ENCODE data around the gene PAFAH1B2. TPM values are rescaled to one million over a fixed set of nuclear protein-coding genes. Genes with fewer than 3 reads are reported as not detected.

Gene PAFAH1B2
- total and polyA plus RNA-seq, 2 experiments from 2014 or later = 87.5 to 148 TPM

- Histone ChIP-seq H3K27me3 (ENCODE audit: insufficient read depth) (no peaks in the 10 kb centered on the region), H3K79me2 (replicated peaks; ENCODE audit: insufficient read depth) (peaks cover 100% of the 10 kb centered on the region), H3K4me1 (ENCODE audit: insufficient read depth) (peaks cover 4% of the 10 kb centered on the region), H3F3A (replicated peaks; ENCODE audit: low read depth) (peaks cover 7% of the 10 kb centered on the region; the same call in 1 of the 2 replicates), H4K20me1 (replicated peaks; ENCODE audit: insufficient read depth) (peaks cover 88% of the 10 kb centered on the region), H2AFZ (no peak overlapping the region), H3K4me3 (no peak overlapping the region), H3K9me2 (ENCODE audit: insufficient read depth) (no peaks in the 10 kb centered on the region), H3K27ac (ENCODE audit: low read depth) (no peak overlapping the region), H3K36me3 (ENCODE audit: insufficient read depth) (peaks cover 27% of the 10 kb centered on the region), H3K4me2 (no peak overlapping the region)
- Mint-ChIP-seq H3K36me3 (ENCODE audit: low read depth) (peaks cover 77% of the 10 kb centered on the region), H3K9me3 (no peaks in the 10 kb centered on the region), H3K4me3 (no peak overlapping the region), H3K27me3 (ENCODE audit: insufficient read depth, low read depth, poor library complexity) (no peaks in the 10 kb centered on the region), H3K4me1 (peaks cover 5% of the 10 kb centered on the region; the same call in 2 of the 3 replicates), H3K27ac (no peak overlapping the region)
- TF ChIP-seq ETS1 (IDR thresholded peaks at IDR 0.05) (no peak), EZH2phosphoT487 (IDR thresholded peaks at IDR 0.05; ENCODE audit: unreplicated experiment) (no peak), REST (IDR thresholded peaks at IDR 0.05; ENCODE audit: unreplicated experiment) (no peak), ZNF462 (CRISPR knock-in tag; IDR thresholded peaks at IDR 0.05) (no peak), CTCF (conservative IDR thresholded peaks at IDR 0.05; ENCODE audit: low read depth in 2 of 2) (no peak), ZNF331 (CRISPR knock-in tag; IDR thresholded peaks at IDR 0.05; ENCODE audit: low read depth) (no peak), POLR2AphosphoS5 (IDR thresholded peaks at IDR 0.05; ENCODE audit: low read depth) (no peak), JUNB (IDR thresholded peaks at IDR 0.05; ENCODE audit: unreplicated experiment) (no peak), EZH2 (IDR thresholded peaks at IDR 0.05; ENCODE audit: low read depth, unreplicated experiment) (no peak), ZNF114 (CRISPR knock-in tag; IDR thresholded peaks at IDR 0.05) (no peak), CREB1 (CRISPR knock-in tag; IDR thresholded peaks at IDR 0.05; ENCODE audit: low read depth) (no peak), NANOG (IDR thresholded peaks at IDR 0.05; ENCODE audit: borderline replicate concordance) (no peak)
- DNase-seq (ENCODE audit: low spot score) (no peak), ATAC-seq (no peak)
Measured at GRCh38 chr11:117152066-117152465, 8.0 kb downstream of the PAFAH1B2 start.

All from GM23338 (cell line).